CD14-positive monocyte (primary cell): ENCODE data around the gene SLC8A2. TPM values are rescaled to one million over a fixed set of nuclear protein-coding genes. Genes with fewer than 3 reads are reported as not detected.

Source experiments
- DNase-seq, 3 donors: peaks; one replicate each; pipeline ENCODE4 v3.0.0-alpha.2; 2011 to 2022
- H2AFZ ChIP-seq: 2 replicates; pipeline ENCODE4 v1.6.0; 2012; ENCODE audit warnings: mild to moderate bottlenecking, low read depth, low read length, inconsistent platforms; ENCODE audit not compliant: insufficient read depth, poor library complexity, severe bottlenecking
- H3K27ac ChIP-seq, 2 donors: 1 replicate in 1 of 2; 2 replicates in 1 of 2; pipeline ENCODE4 v1.5.1; 2012 to 2013; ENCODE audit warnings: low read length in 2 of 2, control low read depth in 1 of 2, inconsistent platforms in 1 of 2, low read depth in 1 of 2, mild to moderate bottlenecking in 1 of 2
- H3K27me3 ChIP-seq, 2 donors: one replicate each; pipeline versions ENCODE4 v1.6.0 to v1.6.1; 2011 to 2013; ENCODE audit warnings: low read length in 2 of 2; ENCODE audit not compliant: control insufficient read depth in 2 of 2, insufficient read depth in 2 of 2
- H3K36me3 ChIP-seq, 2 donors: replicated peaks in 1 of 2; 1 replicate in 1 of 2; 2 replicates in 1 of 2; pipeline versions ENCODE4 v1.5.1 to v1.6.1; 2012 to 2013; ENCODE audit warnings: low read length in 2 of 2, control low read depth in 1 of 2, inconsistent platforms in 1 of 2, mild to moderate bottlenecking in 1 of 2; ENCODE audit not compliant: insufficient read depth in 2 of 2, control insufficient read depth in 1 of 2
- H3K4me1 ChIP-seq, 2 donors: 1 replicate in 1 of 2; 2 replicates in 1 of 2; pipeline versions ENCODE4 v1.5.1 to v1.6.1; 2012 to 2013; ENCODE audit warnings: low read length in 2 of 2, control low read depth in 1 of 2, inconsistent platforms in 1 of 2, mild to moderate bottlenecking in 1 of 2, moderate library complexity in 1 of 2; ENCODE audit not compliant: insufficient read depth in 2 of 2, control insufficient read depth in 1 of 2
- H3K4me2 ChIP-seq: replicated peaks from 2 replicates; pipeline ENCODE3; 2012; ENCODE audit warnings: low read length, moderate library complexity, mild to moderate bottlenecking; ENCODE audit not compliant: poor library complexity, severe bottlenecking; ENCODE audit errors: extremely low read depth
- H3K4me3 ChIP-seq, 3 experiments: fragments of 200-600 bp in 1 of 3; sonication (generic) in 1 of 3; replicated peaks in 1 of 3; 1 replicate in 2 of 3; 2 replicates in 1 of 3; pipeline ENCODE4 v1.5.1; 2011 to 2013; ENCODE audit warnings: low read length in 3 of 3, mild to moderate bottlenecking in 3 of 3, control low read depth in 2 of 3, low read depth in 2 of 3, inconsistent platforms in 1 of 3, moderate library complexity in 1 of 3
- H3K79me2 ChIP-seq: 2 replicates; pipeline ENCODE4 v1.6.0; 2012; ENCODE audit warnings: mild to moderate bottlenecking, control low read depth, inconsistent platforms, low read length, moderate library complexity; ENCODE audit not compliant: insufficient read depth
- H3K9ac ChIP-seq: 2 replicates; pipeline ENCODE4 v1.6.0; 2017; ENCODE audit warnings: low read length, mild to moderate bottlenecking; ENCODE audit not compliant: insufficient read depth, poor library complexity, severe bottlenecking
- H3K9me3 ChIP-seq, 2 donors: replicated peaks in 1 of 2; 1 replicate in 1 of 2; 2 replicates in 1 of 2; pipeline versions ENCODE4 v1.5.1 to v1.6.1; 2012 to 2013; ENCODE audit warnings: low read length in 2 of 2, control low read depth in 1 of 2; ENCODE audit not compliant: control insufficient read depth in 1 of 2, insufficient read depth in 1 of 2
- H4K20me1 ChIP-seq: 2 replicates; pipeline ENCODE4 v1.6.0; 2012; ENCODE audit warnings: mild to moderate bottlenecking, low read length, control low read depth, moderate library complexity; ENCODE audit not compliant: insufficient read depth
- H3K27ac Mint-ChIP-seq, 7 donors: one replicate each; pipeline ENCODE4 v1.8.0; 2020; ENCODE audit warnings: mild to moderate bottlenecking in 7 of 7, mixed read lengths in 7 of 7, moderate library complexity in 6 of 7, inconsistent platforms in 2 of 7
- H3K27me3 Mint-ChIP-seq, 3 donors: one replicate each; pipeline ENCODE4 v1.8.0; 2021 to 2022; ENCODE audit warnings: low read depth in 3 of 3, mild to moderate bottlenecking in 3 of 3, mixed read lengths in 3 of 3, moderate library complexity in 3 of 3, inconsistent platforms in 1 of 3
- H3K36me3 Mint-ChIP-seq, 2 donors: one replicate each; pipeline ENCODE4 v1.8.0; 2020; ENCODE audit warnings: mixed read lengths in 2 of 2, inconsistent platforms in 1 of 2, mild to moderate bottlenecking in 1 of 2
- H3K4me1 Mint-ChIP-seq: one replicate; pipeline ENCODE4 v1.8.0; 2020; ENCODE audit warnings: mild to moderate bottlenecking, mixed read lengths
- H3K4me3 Mint-ChIP-seq, 2 donors: one replicate each; pipeline ENCODE4 v1.8.0; 2020; ENCODE audit warnings: mild to moderate bottlenecking in 2 of 2, mixed read lengths in 2 of 2, moderate library complexity in 1 of 2
- H3K9me3 Mint-ChIP-seq, 7 donors: one replicate each; pipeline ENCODE4 v1.8.0; 2020 to 2022; ENCODE audit warnings: mixed read lengths in 7 of 7, mild to moderate bottlenecking in 6 of 7, moderate library complexity in 6 of 7, inconsistent platforms in 2 of 7
- CTCF ChIP-seq: fragments of 200-600 bp; IDR thresholded peaks from one replicate; pipeline ENCODE4 v1.8.0; 2022; ENCODE audit warnings: antibody characterized with exemption, mild to moderate bottlenecking
- WGBS: methylation state at CpG from one replicate; pipeline ENCODE4 v1.1.5; 2013; ENCODE audit warnings: missing lambda C conversion rate; ENCODE audit not compliant: insufficient coverage; 5-methylcytosine and 5-hydroxymethylcytosine counted together
- intact Hi-C, 2 donors: fragments of 100-400 bp; cut with micrococcal nuclease; formaldehyde crosslinking; loops; one replicate each; pipeline versions ENCODE4 v1.15.0 to v1.15.1; 2023
- polyA plus RNA-seq, 3 donors: library from polyadenylated mRNA; depleted of rRNA in 1 of 3; unstranded in 2 of 3; stranded (reverse) in 1 of 3; fragments of 300-500 nt in 2 of 3; fragments of >200 nt in 1 of 3; fragmentation: Illumina TruSeq in 2 of 3; gene quantifications; 1 replicate in 2 of 3; 2 replicates in 1 of 3; pipeline ENCODE4 v1.2.3, GENCODE V29; 2012 to 2021

SLC8A2 gene
- polyA plus RNA-seq, 3 donors, result not detected

- no peak overlapping the region for H3K9ac ChIP-seq
- H3K4me1 ChIP-seq, result no peaks in the 10 kb centered on the region
- H3K4me2 ChIP-seq, result no peak overlapping the region
- Mint-ChIP-seq H3K4me1 (peaks cover 2% of the 10 kb centered on the region), H3K27me3 (peaks cover 13 to 24% (median 19%) of the 10 kb centered on the region in 3 donors), H3K36me3 (no peaks in the 10 kb centered on the region), H3K27ac (no peak overlapping the region), H3K9me3 (peaks cover 0 to 3% (median 0%) of the 10 kb centered on the region in 7 donors), H3K4me3 (no peak overlapping the region)
- no CpG with 5 or more reads among the region's 5 CpGs for WGBS
- H3K36me3 ChIP-seq, result no peaks in the 10 kb centered on the region
- TF ChIP-seq CTCF, result no peak
- H2AFZ ChIP-seq, result no peak overlapping the region
- peaks cover 0 to 1% of the 10 kb centered on the region in 2 donors for H3K9me3 ChIP-seq
- peaks cover 15 to 27% of the 10 kb centered on the region in 2 donors for H3K27me3 ChIP-seq
- H3K4me3 ChIP-seq, result no peak overlapping the region
- no peak for DNase-seq
- no peaks in the 10 kb centered on the region for H3K79me2 ChIP-seq
- H4K20me1 ChIP-seq, result no peaks in the 10 kb centered on the region
- intact Hi-C loops, result no loop called here
- no peak overlapping the region for H3K27ac ChIP-seq
Measured at GRCh38 chr19:47461876-47462275, 9.8 kb downstream of the SLC8A2 start.

- no peak for DNase-seq
- Histone ChIP-seq H2AFZ (no peak overlapping the region), H3K4me2 (no peak overlapping the region), H3K4me1 (no peaks in the 10 kb centered on the region), H4K20me1 (no peaks in the 10 kb centered on the region), H3K9ac (no peak overlapping the region), H3K9me3 (peaks cover 9 to 19% of the 10 kb centered on the region in 2 donors), H3K36me3 (no peaks in the 10 kb centered on the region), H3K27ac (no peak overlapping the region), H3K4me3 (no peak overlapping the region), H3K79me2 (no peaks in the 10 kb centered on the region), H3K27me3 (peaks cover 28 to 51% of the 10 kb centered on the region in 2 donors)
- no peak for TF ChIP-seq CTCF
- Mint-ChIP-seq H3K27me3 (peaks cover 19 to 36% (median 35%) of the 10 kb centered on the region in 3 donors), H3K4me3 (no peak overlapping the region), H3K36me3 (no peaks in the 10 kb centered on the region), H3K4me1 (peaks cover 2% of the 10 kb centered on the region), H3K9me3 (peaks cover 2 to 20% (median 14%) of the 10 kb centered on the region in 7 donors), H3K27ac (no peak overlapping the region)
- WGBS, result 96% methylated on average over 5 of the region's 14 CpGs
- intact Hi-C loops, result no loop called here
Measured at GRCh38 chr19:47459477-47459876, 12.2 kb downstream of the SLC8A2 start.
